GM23338 (cell line): ENCODE measurements around the gene KIF18B.

Experiments used
- CREB1 ChIP-seq: fragments of 250-450 bp; sonication (Bioruptor Pico); IDR thresholded peaks from 2 replicates; pipeline ENCODE4 v1.5.0; 2020; ENCODE audit warnings: low read depth, mild to moderate bottlenecking, moderate library complexity
- CTCF ChIP-seq, 2 experiments: fragments of 200-600 bp in 1 of 2; sonication (generic) in 1 of 2; conservative IDR thresholded peaks; 2 replicates each; pipeline versions ENCODE4 v1.5.1 to v1.6.1; 2016 to 2017; ENCODE audit warnings: antibody characterized with exemption in 2 of 2, low read depth in 2 of 2, mild to moderate bottlenecking in 2 of 2, moderate library complexity in 1 of 2
- EZH2 ChIP-seq: fragments of 200-600 bp; sonication (generic); IDR thresholded peaks from one replicate; pipeline ENCODE4 v1.8.0; 2017; ENCODE audit warnings: antibody characterized with exemption, mild to moderate bottlenecking, low read depth; ENCODE audit not compliant: unreplicated experiment
- EZH2phosphoT487 ChIP-seq: fragments of 200-600 bp; sonication (generic); IDR thresholded peaks from one replicate; pipeline ENCODE4 v1.8.1; 2018; ENCODE audit warnings: antibody characterized with exemption; ENCODE audit not compliant: unreplicated experiment
- JUNB ChIP-seq: IDR thresholded peaks from one replicate; pipeline ENCODE4 v1.6.1; 2016; ENCODE audit warnings: antibody characterized with exemption; ENCODE audit not compliant: unreplicated experiment
- NANOG ChIP-seq: IDR thresholded peaks from 2 replicates; pipeline ENCODE4 v1.6.1; 2016; ENCODE audit warnings: antibody characterized with exemption, borderline replicate concordance
- POLR2AphosphoS5 ChIP-seq: IDR thresholded peaks from 2 replicates; pipeline ENCODE4 v1.6.1; 2016; ENCODE audit warnings: antibody characterized with exemption, low read depth
- REST ChIP-seq: IDR thresholded peaks from one replicate; pipeline ENCODE4 v1.6.1; 2018; ENCODE audit warnings: antibody characterized with exemption; ENCODE audit not compliant: unreplicated experiment
- ZNF114 ChIP-seq: fragments of 250-450 bp; sonication (Bioruptor Pico); IDR thresholded peaks from 2 replicates; pipeline ENCODE4 v1.5.0; 2020; ENCODE audit warnings: mild to moderate bottlenecking, moderate library complexity
- ZNF331 ChIP-seq: fragments of 250-450 bp; sonication (Bioruptor Pico); IDR thresholded peaks from 2 replicates; pipeline ENCODE4 v1.5.0; 2020; ENCODE audit warnings: low read depth, mild to moderate bottlenecking, moderate library complexity

GRCh38 chr17:44955674-44956425, 8.3 kb upstream of the KIF18B start:
- TF ChIP-seq CTCF (conservative IDR thresholded peaks at IDR 0.05; ENCODE audit: low read depth in 2 of 2) = no peak
- no peak for TF ChIP-seq CREB1 (CRISPR knock-in tag)
- no peak for TF ChIP-seq EZH2
- TF ChIP-seq POLR2AphosphoS5 = no peak
- no peak for TF ChIP-seq REST
- no peak for TF ChIP-seq ZNF114 (CRISPR knock-in tag)
- TF ChIP-seq NANOG = no peak
- TF ChIP-seq EZH2phosphoT487 = no peak
- TF ChIP-seq ZNF331 (CRISPR knock-in tag) = no peak
- TF ChIP-seq JUNB = no peak
